Stimulated activated naive CD8-positive, alpha-beta T cell treated with anti-CD3 and anti-CD28 coated beads, Interleukin-15, Interleukin-2, amounts not matched to agents 100 U/mL and 50 U/mL, for 24 hours (primary cell): ENCODE measurements around the gene PRKCE.
A peak's percentile ranks its signal among the peaks of the same experiment; 100 is the strongest.

Experiments
- ATAC-seq: fragments of 150-1000 bp; cut with Tn5 transposase; one replicate; pipeline ENCODE4 v1.10.0; 2021
- DNase-seq: peaks from one replicate; pipeline ENCODE4 v3.0.0; 2021

Gene PRKCE

DNA sequence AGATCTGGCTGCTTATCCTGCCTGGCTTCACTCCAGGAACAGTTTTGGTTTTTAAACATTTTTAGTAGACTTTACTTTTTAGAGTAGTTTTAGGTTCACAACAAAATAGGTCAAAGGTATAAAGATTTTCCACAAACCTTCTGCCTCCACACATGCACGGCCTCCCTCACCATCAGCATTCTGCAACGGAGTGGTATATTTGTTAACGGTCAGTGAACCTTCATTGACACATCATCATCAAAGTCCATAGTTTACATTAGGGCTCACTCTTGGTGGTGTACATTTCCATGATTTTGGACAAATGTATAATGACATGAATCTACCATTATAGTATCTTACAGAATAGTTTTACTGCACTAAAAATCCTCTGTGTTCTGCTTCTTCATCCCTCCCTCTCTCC, 342.6 kb downstream of the PRKCE start:
- ATAC-seq, result no peak
- DNase-seq, result no peak

DNA sequence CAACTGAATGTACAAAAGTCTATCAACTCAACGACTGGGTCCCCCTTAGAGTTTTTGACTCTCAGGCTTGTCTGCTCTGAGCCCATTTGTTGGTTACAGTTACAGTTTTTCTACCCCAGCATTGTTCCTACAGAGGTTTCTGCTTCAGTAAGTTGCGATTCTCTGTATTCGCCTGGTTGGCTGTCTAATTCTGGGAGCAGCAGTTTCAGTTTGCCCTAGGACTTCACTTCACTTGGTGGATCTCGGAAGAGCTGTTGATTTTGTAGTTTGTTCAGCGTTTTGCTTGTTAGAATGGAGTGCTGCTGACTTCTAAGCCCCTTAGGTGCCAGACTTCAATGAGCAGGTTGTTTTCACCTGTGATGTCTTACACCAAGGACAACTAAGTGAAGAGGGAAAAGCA, 349.2 kb downstream of the PRKCE start:
- ATAC-seq (no peak), DNase-seq (no peak)

GRCh38 chr2:46001290-46001689, 349.8 kb downstream of the PRKCE start:
- DNase-seq (no peak), ATAC-seq (no peak)

DNA sequence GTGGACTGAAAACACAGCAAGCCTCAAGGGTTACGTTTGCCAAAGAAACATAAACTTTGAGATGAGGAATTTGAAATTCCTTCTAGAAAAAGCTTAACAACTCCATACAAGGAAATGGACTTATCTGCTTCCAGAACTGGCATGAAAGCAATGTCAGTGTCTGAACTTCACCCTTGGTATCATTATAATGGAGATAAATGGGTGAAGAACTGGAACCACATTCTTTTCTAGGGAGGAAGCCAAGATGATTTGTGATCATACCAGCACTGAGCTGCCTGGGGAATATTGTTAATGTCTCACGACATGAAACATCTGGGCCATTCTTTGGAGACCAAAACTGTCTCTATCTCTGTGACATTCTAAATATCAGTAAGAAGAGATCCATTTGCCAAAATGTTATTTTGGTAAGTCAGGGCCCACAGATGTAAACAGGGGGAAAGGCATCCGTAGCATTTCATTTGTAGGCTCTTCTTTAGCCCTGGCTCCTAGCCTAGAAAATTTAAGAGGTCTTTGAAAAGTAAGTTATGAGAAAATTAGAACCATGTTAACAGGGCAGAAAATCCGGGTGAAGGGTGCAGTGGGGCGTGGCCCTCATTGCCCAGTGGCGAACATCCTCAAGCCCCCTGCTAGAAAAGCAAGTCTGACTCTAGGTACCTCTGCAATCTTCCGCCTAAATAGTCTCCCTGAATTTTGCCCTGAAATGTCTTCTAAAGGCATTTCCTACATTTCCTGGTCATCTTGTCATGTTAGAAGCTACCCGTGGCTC, 350.4 kb downstream of the PRKCE start:
- no peak for ATAC-seq

GRCh38 chr2:46002507-46002883, 351.0 kb downstream of the PRKCE start:
- no peak for ATAC-seq
- DNase-seq, result no peak

More for the DNA sequence above, 350.4 kb downstream of the PRKCE start:
- DNase-seq, result no peak

GRCh38 chr2:46002947-46003346, 351.5 kb downstream of the PRKCE start:
- ATAC-seq, result no peak
- no peak for DNase-seq

DNA sequence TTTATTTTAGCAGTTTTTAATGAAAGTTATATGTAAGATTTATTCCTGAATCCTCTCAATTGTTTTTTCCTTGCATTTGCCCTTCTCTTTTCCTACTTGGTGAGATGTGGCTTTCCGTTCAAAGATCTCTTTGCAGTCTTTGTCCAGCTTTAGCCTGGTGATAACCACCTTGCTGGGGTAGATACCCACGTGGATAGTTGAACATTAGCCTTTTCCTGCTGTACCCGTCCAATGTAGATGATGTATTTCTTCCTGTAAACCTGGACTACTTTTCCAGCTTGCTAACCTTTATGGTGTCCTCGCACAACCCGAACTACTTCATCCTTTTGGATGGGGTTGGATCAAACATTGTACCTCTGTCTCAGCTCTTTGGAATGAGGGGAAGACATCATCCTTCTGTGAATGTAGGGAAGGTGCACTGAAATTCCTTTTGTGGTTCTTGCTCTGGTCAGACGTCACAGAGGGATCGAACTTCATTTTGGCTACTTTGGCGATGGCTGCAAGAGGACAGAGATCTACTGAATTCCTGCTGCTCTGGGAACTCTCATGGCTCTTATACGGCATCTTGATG, 352.5 kb downstream of the PRKCE start:
- no peak for DNase-seq
- ATAC-seq, result no peak

- ATAC-seq (no peak), DNase-seq (no peak)
These were observed 355.1 kb downstream of the PRKCE start for GRCh38 chr2:46006473-46007025.

- DNase-seq, result no peak
- no peak for ATAC-seq
These were observed 355.9 kb downstream of the PRKCE start for GRCh38 chr2:46007412-46007811.

- DNase-seq (no peak), ATAC-seq (no peak)
These were observed 356.8 kb downstream of the PRKCE start for GRCh38 chr2:46008091-46008870.

- ATAC-seq (no peak), DNase-seq (no peak)
These were observed 357.8 kb downstream of the PRKCE start for GRCh38 chr2:46009315-46009714.

- no peak for DNase-seq
These were observed 358.3 kb downstream of the PRKCE start for GRCh38 chr2:46009772-46010171.

GRCh38 chr2:46010223-46010924, 358.9 kb downstream of the PRKCE start:
- ATAC-seq (no peak), DNase-seq (no peak)

More at GRCh38 chr2:46009772-46010171, 358.3 kb downstream of the PRKCE start:
- ATAC-seq, result no peak

GRCh38 chr2:46010925-46011490, 359.5 kb downstream of the PRKCE start:
- ATAC-seq, result no peak
- no peak for DNase-seq

- ATAC-seq, result no peak
These were observed 361.3 kb downstream of the PRKCE start for GRCh38 chr2:46012618-46013240.

GRCh38 chr2:46013726-46014125, 362.3 kb downstream of the PRKCE start:
- no peak for ATAC-seq

More at GRCh38 chr2:46012618-46013240, 361.3 kb downstream of the PRKCE start:
- no peak for DNase-seq

DNA sequence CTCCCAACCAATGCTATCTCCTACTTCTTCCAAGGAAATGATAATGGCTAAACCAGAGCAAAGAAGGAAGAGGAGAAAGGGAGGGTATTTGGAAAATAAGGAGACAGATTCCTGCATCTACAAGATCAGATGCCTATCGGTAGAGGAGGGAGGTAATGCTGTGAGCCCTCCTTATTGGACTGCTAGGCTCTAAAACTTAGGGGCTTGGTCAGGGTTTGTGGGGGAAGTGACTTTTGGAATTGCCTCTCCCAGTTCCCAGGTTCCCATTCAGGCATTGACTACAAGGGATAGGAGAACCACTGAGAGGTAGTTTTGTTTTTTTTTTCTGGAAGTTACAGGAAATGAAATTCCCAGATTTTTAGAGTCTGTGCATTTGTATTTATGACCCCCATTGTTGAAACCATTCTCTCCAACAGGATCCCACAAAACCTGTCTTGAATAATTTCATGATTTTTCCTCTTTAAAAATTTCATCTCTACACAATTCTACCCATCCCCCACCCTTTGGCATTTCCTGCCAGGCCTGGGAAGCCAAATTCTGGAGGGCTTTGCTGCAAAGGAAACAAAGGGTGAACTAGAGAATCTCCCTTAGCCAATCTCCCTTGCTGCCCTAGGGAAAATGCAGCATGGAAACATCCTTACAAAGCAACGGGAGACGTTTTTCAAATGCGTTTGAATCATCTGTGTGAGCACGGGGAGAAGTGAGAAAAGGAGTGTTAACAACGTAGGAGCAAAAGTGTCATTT, 363.6 kb downstream of the PRKCE start:
- no peak for DNase-seq
- no peak for ATAC-seq

More at GRCh38 chr2:46013726-46014125, 362.3 kb downstream of the PRKCE start:
- DNase-seq, result no peak

DNA sequence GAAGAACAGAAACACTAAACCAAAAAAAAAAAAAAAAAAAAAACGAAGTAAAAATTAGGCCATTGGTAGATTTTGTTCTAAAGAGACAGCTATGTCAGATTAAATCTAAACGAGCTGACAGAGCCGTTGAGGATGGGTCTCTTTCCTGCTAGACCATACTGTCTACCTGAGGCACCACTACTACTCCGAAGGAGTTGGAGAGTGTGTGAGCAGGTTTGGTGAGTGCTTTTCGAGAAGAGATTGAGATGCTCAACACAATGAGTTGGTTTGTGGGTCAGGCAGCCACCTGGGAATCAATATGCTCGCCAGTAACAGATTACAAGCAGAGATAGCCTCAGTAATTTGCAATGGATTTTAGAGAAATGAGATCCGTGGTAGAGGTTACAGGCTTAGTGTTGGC, 364.2 kb downstream of the PRKCE start:
- DNase-seq (no peak), ATAC-seq (no peak)

- ATAC-seq, result no peak
- no peak for DNase-seq
These were observed 364.6 kb downstream of the PRKCE start for GRCh38 chr2:46016091-46016490.

GRCh38 chr2:46018773-46019591, 367.5 kb downstream of the PRKCE start:
- peak; percentile 30 for ATAC-seq

More at GRCh38 chr2:46018773-46019591, 367.5 kb downstream of the PRKCE start:
- DNase-seq, result no peak
